Measurements from ENCODE around the gene PTPRD. TPM values are rescaled to one million over a fixed set of nuclear protein-coding genes. Genes with fewer than 3 reads are reported as not detected.
"Not testable (repeated sequence)": the region's sequence is repeated elsewhere in the genome, so short reads cannot be mapped to it uniquely, and the experiment has no call there.

The PTPRD gene
- total RNA-seq, 1 experiment from 2014 or later = 0.84 TPM

GRCh38 chr9:9970514-9970913 is 642.3 kb downstream of the PTPRD start:
- DNase-seq (ENCODE audit: low read depth) = no peak

- DNase-seq (ENCODE audit: low read depth) = no peak
Observed at GRCh38 chr9:9963841-9964240, 649.0 kb downstream of the PTPRD start.

- no peak for DNase-seq (ENCODE audit: low read depth)
Observed at GRCh38 chr9:9961934-9962333, 650.9 kb downstream of the PTPRD start.

- DNase-seq (ENCODE audit: low read depth) = no peak
Observed at GRCh38 chr9:9961487-9961886, 651.3 kb downstream of the PTPRD start.

- no peak for DNase-seq (ENCODE audit: low read depth)
Observed at GRCh38 chr9:9951556-9952160, 661.1 kb downstream of the PTPRD start.

GRCh38 chr9:9950813-9951212 is 662.0 kb downstream of the PTPRD start:
- DNase-seq (ENCODE audit: low read depth) = no peak

- DNase-seq (ENCODE audit: low read depth) = no peak
Observed at GRCh38 chr9:9949978-9950377, 662.8 kb downstream of the PTPRD start.

- DNase-seq (ENCODE audit: low read depth) = no peak
Observed at GRCh38 chr9:9949368-9949767, 663.4 kb downstream of the PTPRD start.

- no peak for DNase-seq (ENCODE audit: low read depth)
Observed at GRCh38 chr9:9945966-9946365, 666.8 kb downstream of the PTPRD start.

- peak; percentile 23 for DNase-seq (ENCODE audit: low read depth)
Observed at GRCh38 chr9:9942764-9943424, 669.9 kb downstream of the PTPRD start.

- DNase-seq (ENCODE audit: low read depth) = no peak
Observed at GRCh38 chr9:9938432-9938831, 674.4 kb downstream of the PTPRD start.

GRCh38 chr9:9931464-9931863 is 681.3 kb downstream of the PTPRD start:
- DNase-seq (ENCODE audit: low read depth) = not testable (repeated sequence)

- no peak for DNase-seq (ENCODE audit: low read depth)
Observed at GRCh38 chr9:9924376-9924775, 688.4 kb downstream of the PTPRD start.

- DNase-seq (ENCODE audit: low read depth) = no peak
Observed at GRCh38 chr9:9921805-9922204, 691.0 kb downstream of the PTPRD start.

- DNase-seq (ENCODE audit: low read depth) = no peak
Observed at GRCh38 chr9:9920425-9921060, 692.3 kb downstream of the PTPRD start.

- DNase-seq (ENCODE audit: low read depth) = no peak
Observed at GRCh38 chr9:9919174-9919775, 693.5 kb downstream of the PTPRD start.

GRCh38 chr9:9917400-9917799 is 695.4 kb downstream of the PTPRD start:
- DNase-seq (ENCODE audit: low read depth) = no peak

- no peak for DNase-seq (ENCODE audit: low read depth)
Observed at GRCh38 chr9:9914174-9914573, 698.6 kb downstream of the PTPRD start.

GRCh38 chr9:9913276-9913832 is 699.4 kb downstream of the PTPRD start:
- no peak for DNase-seq (ENCODE audit: low read depth)

- no peak for DNase-seq (ENCODE audit: low read depth)
Observed at GRCh38 chr9:9912459-9912858, 700.3 kb downstream of the PTPRD start.

- DNase-seq (ENCODE audit: low read depth) = no peak
Observed at GRCh38 chr9:9905736-9906135, 707.1 kb downstream of the PTPRD start.

GRCh38 chr9:9904041-9904440 is 708.8 kb downstream of the PTPRD start:
- DNase-seq (ENCODE audit: low read depth) = no peak

GRCh38 chr9:9901624-9902023 is 711.2 kb downstream of the PTPRD start:
- no peak for DNase-seq (ENCODE audit: low read depth)
